GM21381 (cell line): ENCODE measurements around the gene LCLAT1.

Experiments used
- ATAC-seq: cut with Tn5 transposase; IDR thresholded peaks from one replicate; pipeline ENCODE4 v1.9.1; 2021; ENCODE audit warnings: mild to moderate bottlenecking, moderate library complexity; ENCODE audit not compliant: unreplicated experiment

Gene LCLAT1

GRCh38 chr2:30689496-30690125 is 242.6 kb downstream of the LCLAT1 start:
- no peak for ATAC-seq

GRCh38 chr2:30690126-30690561 is 243.1 kb downstream of the LCLAT1 start:
- ATAC-seq: no peak

- no peak for ATAC-seq
Measured at GRCh38 chr2:30691091-30691947, 244.3 kb downstream of the LCLAT1 start.

- no peak for ATAC-seq
Measured at GRCh38 chr2:30691948-30692828, 245.1 kb downstream of the LCLAT1 start.

- ATAC-seq: no peak
Measured at GRCh38 chr2:30692829-30693275, 245.8 kb downstream of the LCLAT1 start.
